Esophagus muscularis mucosa (tissue), 4 donors: ENCODE data around the gene TNFRSF1A. TPM values are rescaled to one million over a fixed set of nuclear protein-coding genes. Genes with fewer than 3 reads are reported as not detected.

Experiments
- DNase-seq: peaks from one replicate; pipeline ENCODE4 v3.0.0-alpha.2; 2017; ENCODE audit errors: extremely low spot score
- H3K27ac ChIP-seq, 4 donors: fragments of 200-600 bp; sonication (generic); replicated peaks in 1 of 4; 1 replicate in 3 of 4; 2 replicates in 1 of 4; pipeline ENCODE4 v1.5.1; 2016 to 2019; ENCODE audit warnings: mild to moderate bottlenecking in 1 of 4
- H3K27me3 ChIP-seq, 4 donors: fragments of 200-600 bp; sonication (generic); one replicate each; pipeline versions ENCODE4 v1.5.1 to v1.6.0; 2016 to 2019
- H3K36me3 ChIP-seq, 4 donors: fragments of 200-600 bp; sonication (generic); one replicate each; pipeline ENCODE4 v1.5.1; 2016 to 2019
- H3K4me1 ChIP-seq, 4 donors: fragments of 200-600 bp; sonication (generic); one replicate each; pipeline ENCODE4 v1.5.1; 2016 to 2019
- H3K4me3 ChIP-seq, 4 donors: fragments of 200-600 bp; sonication (generic); 1 replicate in 2 of 4; 2 replicates in 2 of 4; pipeline ENCODE4 v1.5.1; 2016 to 2019; ENCODE audit warnings: mild to moderate bottlenecking in 4 of 4, moderate library complexity in 1 of 4
- H3K9me3 ChIP-seq, 4 donors: fragments of 200-600 bp; sonication (generic); 1 replicate in 3 of 4; 2 replicates in 1 of 4; pipeline ENCODE4 v1.5.1; 2016 to 2019
- EP300 ChIP-seq: sonication (generic); formaldehyde crosslinking; IDR thresholded peaks from one replicate; pipeline ENCODE4 v1.6.1; 2017; ENCODE audit warnings: antibody characterized with exemption
- POLR2A ChIP-seq: fragments of 450-650 bp; IDR thresholded peaks from one replicate; pipeline ENCODE4 v1.6.1; 2017; ENCODE audit warnings: antibody characterized with exemption, moderate library complexity, mild to moderate bottlenecking, low read depth
- POLR2AphosphoS5 ChIP-seq, 2 donors: sonication (generic); formaldehyde crosslinking; IDR thresholded peaks; one replicate each; pipeline ENCODE4 v1.6.1; 2017; ENCODE audit warnings: antibody characterized with exemption in 2 of 2
- WGBS: methylation state at CpG from one replicate; pipeline ENCODE4 v1.1.5; 2018; 5-methylcytosine and 5-hydroxymethylcytosine counted together
- intact Hi-C: fragments of 100-400 bp; cut with DNase I; formaldehyde crosslinking; loops from one replicate; pipeline ENCODE4 v1.15.1; 2023
- total RNA-seq, 4 donors: library from RNA; depleted of rRNA; stranded (reverse); fragments of >200 nt; gene quantifications; one replicate each; pipeline versions ENCODE4 v1.1.0 to v1.2.1, GENCODE V29; 2016
- TF ChIP-seq, protein P1 (sequence below), 3 experiments: fragments of 200-600 bp in 2 of 3; fragments of 450-650 bp in 1 of 3; sonication (generic) in 2 of 3; IDR thresholded peaks; one replicate each; pipeline ENCODE4 v1.5.1; 2017 to 2019; ENCODE audit warnings: antibody characterized with exemption in 3 of 3, mild to moderate bottlenecking in 2 of 3, moderate library complexity in 1 of 3

Gene TNFRSF1A
- total RNA-seq, 4 donors from 2014 or later: 146 to 464 (median 247) TPM

DNA sequence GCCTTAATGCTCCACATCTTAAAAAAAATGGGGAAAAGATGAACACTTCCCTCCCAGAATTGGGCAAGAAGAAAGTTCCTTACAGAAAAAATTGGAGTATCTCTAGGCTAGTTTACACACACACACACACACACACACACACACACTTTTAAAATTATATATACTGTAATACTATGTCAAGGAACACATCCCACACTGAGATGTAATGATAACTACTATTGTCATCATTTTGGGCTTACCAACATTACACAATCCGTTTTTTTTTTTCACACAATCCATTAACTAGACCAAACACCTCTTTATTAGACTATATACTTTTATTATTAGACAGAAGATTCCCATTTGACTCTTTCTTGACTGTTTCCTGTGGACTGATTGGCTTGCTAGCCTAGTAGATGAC, 44.6 kb upstream of the TNFRSF1A start:
- Histone ChIP-seq H3K27ac (peak overlapping the region; percentile 13 to 57 (median 48)), H3K4me1 (peaks cover 25 to 81% (median 70%) of the 10 kb centered on the region in 4 donors), H3K27me3 (no peaks in the 10 kb centered on the region), H3K9me3 (no peaks in the 10 kb centered on the region), H3K4me3 (no peak overlapping the region), H3K36me3 (peaks cover 9 to 57% (median 50%) of the 10 kb centered on the region in 4 donors)
- WGBS: 55% methylated on average over 1 of the region's 1 CpG
- intact Hi-C loops: no loop called here
- TF ChIP-seq POLR2A: no peak
- TF ChIP-seq POLR2AphosphoS5 (IDR thresholded peaks at IDR 0.05): no peak
- TF ChIP-seq, protein P1, sequence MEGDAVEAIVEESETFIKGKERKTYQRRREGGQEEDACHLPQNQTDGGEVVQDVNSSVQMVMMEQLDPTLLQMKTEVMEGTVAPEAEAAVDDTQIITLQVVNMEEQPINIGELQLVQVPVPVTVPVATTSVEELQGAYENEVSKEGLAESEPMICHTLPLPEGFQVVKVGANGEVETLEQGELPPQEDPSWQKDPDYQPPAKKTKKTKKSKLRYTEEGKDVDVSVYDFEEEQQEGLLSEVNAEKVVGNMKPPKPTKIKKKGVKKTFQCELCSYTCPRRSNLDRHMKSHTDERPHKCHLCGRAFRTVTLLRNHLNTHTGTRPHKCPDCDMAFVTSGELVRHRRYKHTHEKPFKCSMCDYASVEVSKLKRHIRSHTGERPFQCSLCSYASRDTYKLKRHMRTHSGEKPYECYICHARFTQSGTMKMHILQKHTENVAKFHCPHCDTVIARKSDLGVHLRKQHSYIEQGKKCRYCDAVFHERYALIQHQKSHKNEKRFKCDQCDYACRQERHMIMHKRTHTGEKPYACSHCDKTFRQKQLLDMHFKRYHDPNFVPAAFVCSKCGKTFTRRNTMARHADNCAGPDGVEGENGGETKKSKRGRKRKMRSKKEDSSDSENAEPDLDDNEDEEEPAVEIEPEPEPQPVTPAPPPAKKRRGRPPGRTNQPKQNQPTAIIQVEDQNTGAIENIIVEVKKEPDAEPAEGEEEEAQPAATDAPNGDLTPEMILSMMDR (IDR thresholded peaks at IDR 0.05): no peak
- TF ChIP-seq EP300: no peak
- DNase-seq: no peak

DNA sequence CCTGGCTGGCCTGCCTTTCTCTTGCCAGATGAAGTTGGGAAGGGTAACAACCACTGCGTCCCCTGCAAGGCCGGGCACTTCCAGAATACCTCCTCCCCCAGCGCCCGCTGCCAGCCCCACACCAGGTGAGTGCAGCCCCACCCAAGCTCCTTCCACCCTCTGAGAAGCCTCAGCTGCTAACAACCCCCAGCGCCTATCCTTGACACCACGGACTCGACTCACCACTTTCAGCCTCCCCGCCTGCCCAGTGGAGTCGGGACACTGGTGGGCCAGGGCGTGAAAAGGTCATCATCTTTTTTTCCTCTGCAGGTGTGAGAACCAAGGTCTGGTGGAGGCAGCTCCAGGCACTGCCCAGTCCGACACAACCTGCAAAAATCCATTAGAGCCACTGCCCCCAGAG, 44.2 kb upstream of the TNFRSF1A start:
- Histone ChIP-seq H3K36me3 (peaks cover 9 to 52% (median 47%) of the 10 kb centered on the region in 4 donors), H3K27me3 (no peaks in the 10 kb centered on the region), H3K27ac (peak overlapping the region; percentile 48 to 98 (median 54)), H3K4me3 (peak overlapping the region in 1 of 4 donors; percentile 88), H3K4me1 (peaks cover 25 to 80% (median 67%) of the 10 kb centered on the region in 4 donors), H3K9me3 (no peaks in the 10 kb centered on the region)
- 83% methylated on average over 9 of the region's 11 CpGs for WGBS
- intact Hi-C loops: no loop called here
- DNase-seq: no peak
- TF ChIP-seq POLR2A: no peak
- TF ChIP-seq, protein P1 (IDR thresholded peaks at IDR 0.05): no peak
- no peak for TF ChIP-seq POLR2AphosphoS5 (IDR thresholded peaks at IDR 0.05)
- no peak for TF ChIP-seq EP300

DNA sequence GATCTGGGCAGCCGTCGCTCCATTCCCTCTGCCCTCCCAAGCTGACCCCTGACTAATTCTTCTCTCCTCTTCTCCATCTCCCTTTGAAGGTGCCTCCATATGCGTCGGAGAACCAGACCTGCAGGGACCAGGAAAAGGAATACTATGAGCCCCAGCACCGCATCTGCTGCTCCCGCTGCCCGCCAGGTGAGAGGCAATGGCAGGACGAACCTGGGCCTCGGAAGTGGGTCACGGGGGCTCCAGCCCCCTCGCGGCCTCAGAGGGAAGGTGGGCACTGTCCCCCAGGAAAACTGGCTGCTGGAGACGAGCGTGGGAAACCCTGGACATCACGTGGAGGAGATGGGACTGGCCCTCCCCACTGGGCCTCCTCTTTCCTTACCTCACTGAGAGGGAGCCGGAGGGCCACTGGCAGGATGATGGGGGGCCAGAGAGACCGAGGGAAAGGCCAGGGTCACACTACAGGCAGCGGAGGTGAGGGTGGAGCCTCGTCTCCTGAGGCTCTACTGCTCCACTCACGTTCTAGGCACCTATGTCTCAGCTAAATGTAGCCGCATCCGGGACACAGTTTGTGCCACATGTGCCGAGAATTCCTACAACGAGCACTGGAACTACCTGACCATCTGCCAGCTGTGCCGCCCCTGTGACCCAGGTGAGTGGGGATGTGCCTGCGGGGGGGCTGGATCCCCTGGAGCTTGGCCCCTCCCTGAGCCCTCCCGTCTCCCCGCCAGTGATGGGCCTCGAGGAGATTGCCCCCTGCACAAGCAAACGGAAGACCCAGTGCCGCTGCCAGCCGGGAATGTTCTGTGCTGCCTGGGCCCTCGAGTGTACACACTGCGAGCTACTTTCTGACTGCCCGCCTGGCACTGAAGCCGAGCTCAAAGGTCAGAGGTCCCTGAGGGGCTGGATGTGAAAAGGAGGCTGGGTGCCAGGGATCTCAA, 42.9 kb upstream of the TNFRSF1A start:
- Histone ChIP-seq H3K9me3 (no peaks in the 10 kb centered on the region), H3K27me3 (no peaks in the 10 kb centered on the region), H3K4me1 (peaks cover 25 to 79% (median 67%) of the 10 kb centered on the region in 4 donors), H3K36me3 (peaks cover 9 to 39% (median 35%) of the 10 kb centered on the region in 4 donors), H3K27ac (peak overlapping the region; percentile 96 to 98 (median 98)), H3K4me3 (peak overlapping the region; percentile 67 to 93 (median 86))
- 58% methylated on average over 20 of the region's 36 CpGs for WGBS
- TF ChIP-seq, protein P1 (IDR thresholded peaks at IDR 0.05): no peak
- TF ChIP-seq POLR2AphosphoS5 (IDR thresholded peaks at IDR 0.05): no peak
- TF ChIP-seq EP300: no peak
- TF ChIP-seq POLR2A: no peak
- DNase-seq: no peak
- intact Hi-C loops: loop anchor here (5.0 kb wide), 1 partner anchor 47 kb away; no protein-coding TSS in a partner anchor

DNA sequence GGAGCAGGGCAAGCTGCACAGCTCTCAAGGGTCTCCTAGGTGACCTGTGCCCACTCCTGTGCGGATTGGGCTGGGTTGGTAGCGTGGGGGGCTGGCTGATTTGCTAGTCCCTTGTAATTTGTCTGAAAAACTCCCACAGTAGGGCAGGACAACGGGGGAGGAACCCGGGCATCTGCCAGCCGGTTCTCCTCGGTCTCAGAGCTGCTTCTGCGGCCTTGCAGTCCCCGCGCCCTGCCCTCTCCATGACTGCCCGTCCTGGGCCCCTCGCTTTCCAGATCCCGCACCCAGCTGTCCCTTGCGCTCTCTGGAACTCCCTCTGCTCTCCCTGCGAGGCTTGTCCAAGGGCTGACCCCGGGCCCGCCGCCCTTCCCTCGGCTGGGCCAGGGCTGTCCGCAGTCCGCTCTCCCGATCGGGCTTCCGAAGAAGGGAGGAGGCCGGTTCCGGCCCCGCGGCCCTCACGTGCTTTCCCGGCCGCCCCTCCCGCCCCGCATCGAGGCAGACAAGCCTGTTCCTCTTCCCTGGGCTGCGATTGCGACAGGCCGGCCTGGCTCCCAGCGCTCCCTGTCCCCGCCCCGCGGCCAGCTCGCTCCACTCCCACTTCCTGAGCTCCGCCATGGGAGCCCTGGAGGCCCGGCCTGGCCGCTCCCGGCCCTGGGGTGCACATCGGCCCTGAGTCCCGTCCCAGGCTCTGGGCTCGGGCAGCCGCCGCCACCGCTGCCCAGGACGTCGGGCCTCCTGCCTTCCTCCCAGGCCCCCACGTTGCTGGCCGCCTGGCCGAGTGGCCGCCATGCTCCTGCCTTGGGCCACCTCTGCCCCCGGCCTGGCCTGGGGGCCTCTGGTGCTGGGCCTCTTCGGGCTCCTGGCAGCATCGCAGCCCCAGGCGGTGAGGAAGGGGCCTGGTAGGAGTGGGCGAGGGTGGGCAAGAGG, 42.0 kb upstream of the TNFRSF1A start, which contains the start of gene LTBR:
Gene LTBR, plus strand, starts transcription at position 591 of the 927 bp plus-strand sequence. Its CDS starts 197 bp downstream, at position 788.
- DNase-seq: peak; percentile 98
- Histone ChIP-seq H3K27me3 (no peaks in the 10 kb centered on the region), H3K4me3 (peak within 1 kb of the TSS; percentile 67 to 93 (median 86)), H3K27ac (peak within 1 kb of the TSS; percentile 96 to 98 (median 98)), H3K4me1 (peaks cover 28 to 86% (median 74%) of the 10 kb centered on the region in 4 donors), H3K36me3 (peaks cover 9 to 31% (median 28%) of the 10 kb centered on the region in 4 donors), H3K9me3 (no peaks in the 10 kb centered on the region)
- intact Hi-C loops: loop anchor here (5.0 kb wide), 1 partner anchor 47 kb away; no protein-coding TSS in a partner anchor
- TF ChIP-seq POLR2AphosphoS5 (IDR thresholded peaks at IDR 0.05): peak; percentile 91 to 93
- peak; percentile 76 for TF ChIP-seq POLR2A
- TF ChIP-seq, protein P1 (IDR thresholded peaks at IDR 0.05): peak in 2 of 3 experiments; percentile 2 to 25
- no peak for TF ChIP-seq EP300
- 5% methylated on average over 8 of the region's 62 CpGs for WGBS
